ENCODE measurements around the gene PSG3.
A peak's percentile ranks its signal among the peaks of the same experiment; 100 is the strongest.
"Not testable (repeated sequence)": the region's sequence is repeated elsewhere in the genome, so short reads cannot be mapped to it uniquely, and the experiment has no call there.

PSG3 gene

DNA sequence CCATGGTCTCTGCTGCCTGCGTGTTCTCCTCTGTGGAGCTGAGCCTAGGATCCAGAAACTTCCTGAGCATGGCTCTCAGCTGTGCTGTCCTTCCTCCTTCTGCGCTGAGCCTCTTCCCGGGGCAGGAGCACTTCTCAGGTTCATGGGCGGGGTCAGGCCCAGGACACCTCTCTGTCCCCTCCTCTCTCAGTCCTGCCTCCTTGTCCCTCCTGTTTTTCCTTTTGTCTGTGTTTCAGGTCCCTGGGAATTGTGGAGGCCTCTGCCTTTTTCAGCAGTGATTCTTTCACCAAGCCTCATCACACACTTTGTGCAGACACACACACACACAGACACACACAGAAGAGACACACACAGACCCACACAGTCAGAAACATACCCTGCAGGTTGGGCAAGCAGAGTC lies at the start of gene PSG3:
TSS of gene PSG3 (minus strand) at position 101 of the 400 bp plus-strand sequence. CDS start at position 4, 97 bp downstream.
- not testable (repeated sequence) for DNase-seq

DNA sequence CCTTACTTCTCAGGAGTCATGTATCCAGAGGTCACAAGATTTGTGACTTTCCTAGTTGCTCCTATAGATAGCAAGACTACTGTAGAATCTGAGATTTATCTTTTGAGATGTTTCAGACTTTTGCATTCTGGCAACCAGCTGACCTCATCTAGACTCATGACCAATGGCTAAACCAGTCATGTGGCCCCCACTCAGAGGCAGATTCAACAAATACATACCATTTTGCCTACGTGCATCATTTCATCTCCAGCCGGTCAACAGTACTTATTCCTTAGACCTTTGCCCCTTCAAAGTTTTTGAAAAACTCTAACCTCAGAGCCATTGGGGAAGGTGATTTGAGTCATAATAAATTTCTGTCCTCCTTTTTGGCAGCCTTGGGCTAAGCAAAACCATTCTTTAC lies 48.5 kb upstream of the PSG3 start:
- not testable (repeated sequence) for DNase-seq

DNA sequence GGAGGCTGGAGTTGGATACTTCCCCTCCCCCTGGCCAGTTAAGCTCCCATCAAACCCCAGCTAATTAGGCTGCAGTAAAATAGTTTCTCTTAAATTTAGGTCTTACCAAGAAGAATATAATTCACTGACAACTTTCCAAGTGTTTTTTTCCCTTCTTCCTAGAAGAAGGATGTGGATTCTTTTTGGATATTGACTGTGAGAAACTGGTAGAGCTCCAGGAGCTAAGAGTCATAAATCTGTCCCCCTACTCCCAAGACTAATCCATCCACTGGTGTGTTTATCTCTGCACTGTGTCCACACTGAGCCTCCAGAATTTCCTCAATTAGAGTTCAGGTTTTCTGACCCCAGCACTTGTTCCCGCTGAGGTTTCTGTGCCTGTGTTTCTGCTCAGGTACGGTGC lies 47.5 kb upstream of the PSG3 start:
- not testable (repeated sequence) for DNase-seq

DNA sequence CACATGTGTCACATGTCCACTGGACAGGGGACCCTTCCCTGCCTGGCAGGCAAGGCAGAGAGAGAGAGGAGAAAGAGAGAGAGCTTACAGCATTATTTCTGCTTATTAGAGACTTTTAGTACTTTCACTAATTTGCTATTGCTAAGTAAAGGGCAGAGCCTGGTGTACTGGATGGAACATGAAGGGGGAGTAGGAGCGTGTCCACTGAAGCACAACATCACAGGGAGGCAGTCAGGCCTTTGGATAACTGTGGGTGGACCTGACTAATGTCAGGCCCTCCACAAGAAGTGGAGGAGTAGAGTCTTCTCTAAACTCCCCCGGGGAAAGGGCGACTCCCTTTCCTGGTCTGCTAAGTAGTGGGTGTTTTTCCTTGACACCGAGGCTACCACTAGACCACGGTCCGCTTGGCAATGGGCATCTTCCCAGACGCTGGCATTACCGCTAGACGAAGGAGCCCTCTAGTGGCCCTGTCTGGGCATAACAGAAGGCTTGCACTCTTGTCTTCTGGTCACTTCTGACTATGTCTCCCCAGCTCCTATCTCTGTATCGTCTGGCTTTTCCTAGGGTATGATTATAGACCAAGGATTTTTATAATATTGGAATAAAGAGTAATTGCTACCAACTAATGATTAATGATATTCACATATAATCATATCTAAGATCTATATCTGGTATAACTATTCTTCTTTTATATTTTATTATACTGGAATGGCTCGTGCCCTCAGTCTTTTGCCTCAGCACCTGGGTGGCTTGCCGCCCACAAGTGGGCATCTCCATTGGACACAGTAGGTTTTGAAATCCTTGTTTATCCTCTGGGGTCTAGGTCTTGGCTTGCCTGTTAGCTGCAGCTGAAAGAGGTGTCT lies 36.7 kb upstream of the PSG3 start:
- DNase-seq: peak; percentile 53 to 64 (median 61)

DNA sequence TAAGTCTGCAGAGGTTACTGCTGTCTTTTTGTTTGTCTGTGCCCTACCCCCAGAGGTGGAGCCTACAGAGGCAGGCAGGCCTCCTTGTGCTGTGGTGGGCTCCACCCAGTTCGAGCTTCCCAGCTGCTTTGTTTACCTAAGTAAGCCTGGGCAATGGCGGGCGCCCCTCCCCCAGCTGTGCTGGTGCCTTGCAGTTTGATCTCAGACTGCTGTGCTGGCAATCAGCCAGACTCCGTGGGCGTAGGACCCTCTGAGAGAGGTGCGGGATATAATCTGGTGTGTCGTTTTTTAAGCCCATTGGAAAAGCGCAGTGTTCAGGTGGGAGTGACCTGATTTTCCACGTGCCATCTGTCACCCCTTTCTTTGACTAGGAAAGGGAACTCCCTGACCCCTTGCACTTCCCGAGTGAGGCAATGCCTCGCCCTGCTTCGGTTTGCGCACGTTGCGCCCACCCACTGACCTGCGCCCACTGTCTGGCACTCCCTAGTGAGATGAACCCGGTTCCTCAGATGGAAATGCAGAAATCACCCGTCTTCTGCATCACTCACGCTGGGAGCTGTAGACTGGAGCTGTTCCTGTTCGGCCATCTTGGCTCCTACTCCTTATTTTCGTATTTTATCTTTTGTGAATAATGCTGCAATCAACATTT lies 34.4 kb upstream of the PSG3 start:
- not testable (repeated sequence) for DNase-seq

DNA sequence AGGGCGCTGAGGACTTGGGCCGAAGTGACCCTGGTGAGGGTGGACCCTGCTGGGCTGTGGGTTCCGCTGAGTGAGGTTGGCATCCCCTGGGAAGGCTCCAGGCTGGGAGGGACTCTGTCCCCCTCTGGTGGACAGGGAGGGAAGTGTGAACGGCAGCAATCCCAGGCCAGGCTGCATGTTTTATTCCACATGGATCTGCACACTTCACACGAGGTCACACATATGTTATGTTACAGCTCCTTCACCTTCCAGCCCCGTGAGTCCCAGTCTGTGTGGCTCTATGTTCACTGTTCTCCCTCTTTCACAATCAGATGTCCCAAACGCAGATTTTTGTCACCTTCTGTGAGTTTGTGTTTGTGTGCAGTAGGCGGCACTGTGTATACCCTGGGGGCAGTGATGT lies 27.0 kb upstream of the PSG3 start:
- not testable (repeated sequence) for DNase-seq

DNA sequence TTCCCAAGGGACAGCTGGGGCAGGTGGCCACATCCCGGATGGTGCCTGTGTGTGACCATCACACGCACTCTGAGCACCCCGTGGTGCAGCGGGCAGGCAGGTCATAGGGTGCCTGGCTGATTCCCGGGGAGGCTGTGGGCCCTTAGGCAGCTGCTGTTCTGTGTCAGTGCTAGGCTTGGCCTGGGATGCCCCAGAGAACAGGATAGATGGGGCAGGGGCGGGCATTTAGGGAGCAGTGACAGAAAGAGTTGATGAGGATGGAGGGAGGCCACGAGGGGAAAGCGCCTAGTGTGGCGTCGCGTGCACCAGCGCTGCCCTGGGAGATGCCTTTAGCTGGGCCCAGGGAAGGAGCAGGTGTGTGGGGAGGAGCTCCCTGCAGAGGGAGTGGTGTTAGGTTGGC lies 26.6 kb upstream of the PSG3 start:
- DNase-seq: not testable (repeated sequence)

DNA sequence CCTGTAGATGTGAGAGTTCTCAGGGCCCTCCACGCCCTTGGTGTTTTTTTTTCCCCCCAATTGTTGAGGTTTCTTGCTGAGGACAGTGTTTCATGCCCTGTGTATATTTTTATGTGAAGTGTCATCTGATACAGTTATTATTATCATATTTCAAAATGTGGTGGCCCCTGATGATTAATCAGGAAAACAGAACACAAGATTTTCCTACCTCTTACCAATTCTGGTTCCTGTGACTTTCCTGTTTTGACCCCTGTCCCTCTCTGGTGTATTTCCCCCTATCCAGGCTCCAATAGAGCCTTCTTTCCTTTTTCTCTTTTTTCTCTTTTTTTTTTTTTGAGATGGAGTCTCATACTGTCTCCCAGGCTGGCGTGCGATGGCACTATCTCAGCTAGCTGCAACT lies 24.6 kb upstream of the PSG3 start:
- no peak for DNase-seq

DNA sequence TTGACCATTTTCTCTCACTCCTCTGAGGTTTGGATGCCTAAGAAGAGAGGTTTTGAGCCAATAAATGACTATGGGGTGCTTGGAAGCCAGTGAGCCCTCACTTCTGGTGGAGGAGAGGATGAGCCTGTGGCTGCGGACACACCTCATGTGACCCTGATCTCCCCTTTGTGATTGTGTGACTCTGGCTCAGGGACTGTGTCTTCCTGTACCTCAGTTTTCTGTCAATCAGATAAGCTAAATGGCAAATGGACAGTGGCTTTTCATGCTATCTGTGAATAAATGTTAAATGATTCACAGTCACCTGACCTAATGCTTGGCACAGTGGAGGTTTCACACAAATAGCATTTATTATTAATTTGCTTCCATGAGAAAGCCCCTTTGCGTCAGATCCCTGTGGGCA lies 22.5 kb upstream of the PSG3 start:
- no peak for DNase-seq

DNA sequence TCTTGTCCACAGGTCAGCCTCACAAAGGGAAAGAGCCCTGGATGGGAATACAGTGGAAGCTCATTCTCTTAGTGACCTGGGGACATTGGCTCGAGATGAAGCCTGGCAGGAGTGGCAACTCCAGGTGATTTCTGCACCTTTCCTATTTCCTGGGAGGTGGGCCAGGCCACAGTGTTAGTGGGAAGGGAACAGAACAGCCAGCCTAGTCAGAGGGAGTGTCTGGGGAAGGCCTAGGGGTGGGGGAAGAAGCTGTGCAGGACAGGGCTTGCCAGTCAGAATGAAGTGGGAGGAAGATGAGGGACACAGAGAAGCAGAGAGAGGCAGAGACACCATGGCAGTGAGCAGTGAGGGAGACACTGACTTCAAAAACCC lies 21.6 kb upstream of the PSG3 start:
- DNase-seq: not testable (repeated sequence)

DNA sequence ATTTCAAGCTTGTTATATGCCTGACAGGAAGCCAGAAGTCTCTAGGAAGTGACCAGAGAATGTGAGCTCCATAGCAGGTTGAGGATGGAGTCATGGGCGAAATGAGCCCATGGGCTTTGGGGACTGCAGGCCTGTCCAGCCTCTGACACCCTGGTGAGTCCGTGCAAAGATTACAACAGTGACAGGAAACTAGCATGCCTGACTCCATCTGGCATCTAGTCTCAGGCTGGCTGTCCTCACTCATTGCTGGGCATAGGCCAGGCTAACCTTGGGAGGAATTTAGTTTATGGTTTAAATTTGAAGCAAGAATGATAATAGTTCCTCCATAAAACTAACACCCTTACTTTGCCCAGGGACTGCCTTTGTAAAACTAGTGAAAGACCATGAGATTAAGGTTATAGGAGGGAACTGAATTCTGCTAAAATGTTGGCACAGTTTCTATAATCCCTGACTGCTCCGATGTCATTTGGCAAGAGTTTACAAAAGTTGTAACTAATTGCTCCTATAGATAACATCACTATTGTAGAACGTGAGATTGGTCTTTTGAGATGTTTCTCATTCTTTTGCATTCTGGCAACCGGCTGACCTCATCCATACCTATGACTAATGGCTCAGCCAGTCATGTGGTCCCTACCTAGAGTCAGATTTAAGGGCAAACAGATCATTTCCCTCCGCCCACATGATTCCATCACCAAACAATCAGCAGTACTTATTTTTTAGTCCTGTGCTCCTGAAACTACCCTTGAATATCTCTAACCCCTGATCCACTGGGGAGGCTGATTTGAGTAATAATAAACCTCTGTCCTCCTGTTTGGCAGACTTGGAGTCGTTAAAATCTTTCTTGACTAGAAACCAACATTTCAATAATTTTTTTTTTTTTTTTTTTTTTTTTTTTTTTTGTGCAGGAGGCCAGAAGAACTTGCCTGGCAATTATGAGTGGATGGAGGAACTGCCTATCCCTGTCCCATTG lies 21.0 kb upstream of the PSG3 start:
- DNase-seq: peak; percentile 37 to 52 (median 37)

DNA sequence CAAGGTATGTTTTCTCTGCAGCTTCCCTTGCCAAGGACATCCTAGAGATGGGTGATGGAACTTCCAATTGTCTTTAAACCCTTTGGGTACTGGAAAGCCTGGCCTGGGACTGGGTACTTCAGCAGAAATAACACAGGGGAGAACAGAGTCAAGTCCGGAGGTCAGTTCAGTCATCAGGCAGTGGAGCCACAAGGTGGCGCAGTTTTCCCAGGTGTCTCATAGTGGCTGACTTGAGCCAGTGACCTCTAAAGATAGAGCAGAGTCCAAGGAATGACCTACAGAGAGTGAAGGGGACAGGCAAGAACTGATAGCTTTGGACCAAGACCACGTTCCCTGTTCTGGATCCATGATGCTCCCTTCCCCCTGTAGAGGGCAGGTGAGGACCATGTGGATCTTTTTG lies 18.4 kb upstream of the PSG3 start:
- DNase-seq: not testable (repeated sequence)

DNA sequence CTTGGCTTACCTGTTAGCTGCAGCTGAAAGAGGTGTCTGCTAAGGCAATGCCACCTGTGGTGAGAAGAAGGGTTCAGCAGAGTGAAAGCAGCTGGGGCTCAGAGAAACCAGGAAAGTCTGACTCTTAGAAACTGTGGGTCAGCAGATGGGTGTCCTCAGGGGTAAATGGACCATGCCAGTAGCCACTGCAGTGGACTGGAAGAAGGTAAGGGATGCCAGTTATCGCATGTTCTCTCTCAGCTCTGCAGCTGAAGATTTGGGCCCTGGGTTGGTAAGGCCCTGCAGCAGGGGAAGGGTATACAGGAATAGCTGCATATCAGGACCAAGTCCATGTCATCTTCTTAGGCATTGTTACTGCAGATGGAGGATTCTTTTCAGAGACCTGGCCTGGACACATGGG lies 12.0 kb upstream of the PSG3 start:
- DNase-seq: not testable (repeated sequence)

DNA sequence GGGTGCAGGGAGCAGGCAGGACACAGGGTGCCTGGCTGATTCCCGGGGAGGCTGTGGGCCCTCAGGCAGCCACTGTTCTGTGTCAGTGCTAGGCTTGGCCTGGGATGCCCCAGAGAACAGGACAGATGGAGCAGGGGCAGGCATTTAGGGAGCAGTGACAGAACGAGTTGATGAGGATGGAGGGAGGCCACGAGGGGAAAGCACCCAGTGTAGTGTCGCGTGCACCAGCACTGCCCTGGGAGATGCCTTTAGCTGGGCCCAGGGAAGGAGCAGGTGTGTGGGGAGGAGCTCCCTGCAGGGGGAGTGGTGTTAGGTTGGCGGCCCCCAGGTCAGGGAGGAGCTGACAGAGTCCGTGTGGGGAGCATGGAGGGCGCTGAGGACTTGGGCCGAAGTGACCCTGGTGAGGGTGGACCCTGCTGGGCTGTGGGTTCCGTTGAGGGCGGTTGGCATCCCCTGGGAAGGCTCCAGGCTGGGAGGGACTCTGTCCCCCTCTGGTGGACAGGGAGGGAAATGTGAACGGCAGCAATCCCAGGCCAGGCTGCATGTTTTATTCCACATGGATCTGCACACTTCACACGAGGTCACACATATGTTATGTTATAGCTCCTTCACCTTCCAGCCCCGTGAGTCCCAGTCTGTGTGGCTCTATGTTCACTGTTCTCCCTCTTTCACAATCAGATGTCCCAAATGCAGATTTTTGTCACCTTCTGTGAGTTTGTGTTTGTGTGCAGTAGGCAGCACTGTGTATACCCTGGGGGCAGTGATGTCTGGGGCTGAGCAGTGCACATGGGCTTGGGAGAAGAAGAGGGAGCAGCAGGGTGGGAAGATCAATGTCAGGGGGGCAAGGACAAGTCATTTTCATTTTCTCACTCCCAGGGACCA lies 1.7 kb upstream of the PSG3 start:
- DNase-seq: peak in 1 of 3 donors; percentile 6

DNA sequence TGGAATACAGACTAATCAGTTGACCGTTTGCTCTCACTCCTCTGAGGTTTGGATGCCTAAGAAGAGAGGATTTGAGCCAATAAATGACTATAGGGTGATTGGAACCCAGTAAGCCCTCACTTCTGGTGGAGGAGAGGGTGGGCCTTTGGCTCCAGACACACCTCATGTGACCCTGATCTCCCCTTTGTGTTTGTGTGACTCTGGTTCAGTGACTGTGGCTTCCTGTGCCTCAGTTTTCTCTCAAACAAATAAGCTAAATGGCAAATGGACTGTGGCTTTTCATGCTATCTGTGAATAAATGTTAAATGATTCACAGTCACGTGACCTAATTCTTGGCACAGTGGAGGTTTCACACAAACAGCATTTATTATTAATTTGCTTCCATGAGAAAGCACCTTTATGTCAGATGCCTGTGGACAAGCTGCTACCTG lies 2.7 kb downstream of the PSG3 start:
- not testable (repeated sequence) for DNase-seq

DNA sequence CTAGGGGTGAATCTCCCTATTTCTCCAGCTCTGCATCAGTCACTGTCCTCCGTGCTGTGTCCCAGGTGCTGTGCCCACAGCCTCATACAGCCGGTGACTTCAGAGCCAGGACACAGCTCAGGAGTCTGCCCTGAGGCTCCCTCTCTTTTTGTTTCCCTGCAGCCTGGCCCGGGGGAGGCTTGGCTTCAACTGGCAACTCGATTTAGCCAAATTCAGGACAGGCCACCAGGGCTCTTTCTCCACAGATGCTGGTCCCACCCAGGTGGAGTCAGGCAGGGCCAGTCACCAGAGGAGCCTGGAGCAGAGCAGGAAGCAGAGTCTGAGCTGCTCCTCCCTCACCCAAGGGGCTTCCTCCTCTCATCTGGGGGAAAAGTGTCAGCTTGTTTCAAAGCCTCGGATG lies 11.9 kb downstream of the PSG3 start:
- not testable (repeated sequence) for DNase-seq

DNA sequence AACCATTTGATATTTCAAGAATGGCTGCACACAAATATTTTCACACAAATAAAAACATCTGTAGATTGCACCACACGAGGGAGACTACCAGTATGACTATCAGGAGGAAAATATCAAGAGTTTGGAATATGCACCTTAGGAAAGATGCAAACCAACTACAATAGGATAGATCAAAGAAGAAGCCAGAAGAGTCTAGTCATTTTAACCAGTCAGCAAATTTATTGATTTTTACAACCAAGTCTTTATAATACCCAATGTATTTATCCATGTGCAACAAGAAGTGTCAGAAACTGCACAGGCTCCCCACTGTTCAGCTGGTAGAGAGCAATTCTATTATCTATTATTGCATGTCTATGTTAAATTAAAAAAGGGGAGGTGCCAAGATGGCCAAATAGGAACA lies 26.3 kb downstream of the PSG3 start:
- DNase-seq: not testable (repeated sequence)

DNA sequence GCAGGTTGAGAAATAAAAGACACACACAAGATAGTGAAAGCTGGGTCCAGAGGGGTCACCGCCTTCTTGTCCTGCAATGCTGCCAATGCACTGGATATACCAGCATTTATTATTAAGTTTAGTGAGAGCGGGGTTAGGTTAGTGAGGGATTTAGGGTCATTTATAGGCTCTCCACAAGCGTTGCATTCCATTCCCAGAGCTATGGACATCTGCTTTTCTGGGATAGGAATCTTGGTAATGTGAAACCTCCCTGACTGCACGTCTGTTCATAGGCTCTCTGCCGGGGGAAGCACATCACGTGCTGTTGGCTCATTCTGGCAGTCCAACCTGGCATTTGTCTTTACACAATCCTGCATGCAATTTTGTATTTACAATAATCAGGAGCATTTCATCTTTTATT lies 27.5 kb downstream of the PSG3 start:
- not testable (repeated sequence) for DNase-seq

DNA sequence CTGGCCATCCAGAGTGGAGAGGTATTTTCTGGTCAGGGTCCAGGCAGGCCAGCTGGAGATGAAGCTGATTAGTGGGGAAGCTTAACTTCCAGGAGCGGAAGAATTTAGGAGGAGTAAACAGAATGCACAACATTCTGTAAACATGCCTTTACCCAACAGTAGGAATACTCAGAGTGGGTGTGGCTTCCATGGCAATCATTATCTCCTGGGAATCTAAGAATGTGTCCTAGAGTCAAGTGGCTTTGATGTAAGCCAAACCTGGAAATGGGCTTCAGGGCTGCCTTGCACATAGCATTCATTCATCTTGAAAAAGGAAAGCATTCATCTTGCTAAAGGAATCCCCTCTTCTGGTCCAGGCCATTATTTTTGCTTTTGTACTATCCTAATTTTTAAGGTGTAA lies 29.3 kb downstream of the PSG3 start:
- DNase-seq: not testable (repeated sequence)

DNA sequence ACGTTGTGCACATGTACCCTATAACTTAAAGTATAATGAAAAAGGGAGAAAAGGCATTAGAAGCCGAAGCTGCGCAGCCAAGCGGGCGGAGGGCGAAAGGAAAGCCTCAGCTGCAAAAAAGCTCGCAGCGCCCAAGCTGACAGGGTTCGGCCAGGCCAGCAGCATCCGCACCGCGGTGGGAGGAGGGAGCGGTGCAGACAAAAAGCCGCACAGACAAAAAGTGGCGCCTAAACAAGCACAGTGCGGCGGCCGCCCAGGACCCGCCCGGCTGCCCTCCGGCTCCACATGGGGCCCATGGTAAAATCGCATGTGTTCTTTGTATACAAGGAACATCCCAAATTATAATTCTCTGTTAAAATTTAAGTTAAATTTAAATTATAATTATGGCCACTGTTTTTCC lies 42.4 kb downstream of the PSG3 start:
- no peak for DNase-seq

DNA sequence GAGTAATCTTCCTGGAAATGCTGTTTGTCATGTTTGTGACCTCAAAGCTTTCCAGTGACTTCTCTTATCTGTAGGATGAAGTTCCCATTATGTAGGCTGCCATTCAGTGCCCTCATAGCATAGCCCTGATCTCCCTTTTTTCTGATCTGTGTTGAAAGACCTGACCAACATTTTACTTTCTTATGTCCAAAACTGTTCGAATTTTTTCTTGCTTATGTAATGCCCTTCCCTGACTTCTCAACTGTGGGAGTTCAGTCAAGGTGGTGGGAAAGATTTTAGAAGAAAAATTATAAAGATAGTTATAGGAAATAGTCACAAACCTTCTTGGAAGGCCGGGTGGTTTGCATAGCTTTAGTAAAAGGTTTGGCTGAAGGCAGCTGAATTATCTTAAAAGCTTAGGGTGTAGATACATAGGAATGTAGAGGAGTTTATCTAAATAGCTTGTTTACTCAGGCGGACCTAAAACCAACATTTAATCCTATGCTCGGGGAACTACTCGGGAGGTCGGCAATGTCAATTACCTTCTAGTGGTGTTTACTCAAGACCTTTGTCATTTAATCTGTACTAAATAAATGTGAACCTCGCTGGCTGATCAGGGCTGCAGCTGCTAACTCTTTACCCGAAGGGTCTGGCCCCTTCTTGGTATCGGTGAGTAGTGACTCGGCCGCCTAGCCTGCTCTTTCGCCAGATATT lies 44.3 kb downstream of the PSG3 start:
- DNase-seq: peak in 1 of 3 donors; percentile 0

All from suppressor macrophage treated with lipopolysaccharide for 1 hour (primary cell).